PC-3 (cell line): Measurements from ENCODE around the gene ABCA12. TPM values are rescaled to one million over a fixed set of nuclear protein-coding genes. Genes with fewer than 3 reads are reported as not detected.

Source experiments
- ATAC-seq: fragments of 200-7000 bp; cut with Tn5 transposase; 2 replicates; pipeline ENCODE4 v1.9.1; 2020; ENCODE audit warnings: mild to moderate bottlenecking, moderate library complexity
- BruUV-seq: library from RNA; stranded (reverse); fragments of 400-500 nt; replicated peaks from 2 replicates; lab custom pipeline; 2021; lab: Mats Ljungman, UMichigan
- CTCF ChIA-PET: fragments of 300-600 bp; sonication (Branson Sonifier 250); formaldehyde crosslinking; loops from one replicate; lab custom pipeline; 2022; ENCODE audit warnings: antibody characterized with exemption; lab: Charles Lee
- POLR2A ChIA-PET: fragments of 300-600 bp; sonication (Branson Sonifier 250); formaldehyde crosslinking; loops from one replicate; lab custom pipeline; 2022; ENCODE audit warnings: antibody characterized with exemption; ENCODE audit not compliant: unreplicated experiment; lab: Charles Lee
- DNase-seq: peaks from one replicate; pipeline ENCODE4 v3.0.0-alpha.2; 2015
- H2AFZ ChIP-seq: fragments of 300-600 bp; sonication (generic); 2 replicates; pipeline ENCODE4 v1.6.0; 2016; ENCODE audit warnings: antibody characterized with exemption, low read length
- H3F3A ChIP-seq: fragments of 300-600 bp; sonication (generic); one replicate; pipeline ENCODE4 v1.6.0; 2017; ENCODE audit warnings: antibody characterized with exemption, low read length, control low read depth, mild to moderate bottlenecking; ENCODE audit not compliant: unreplicated experiment
- H3K27ac ChIP-seq: fragments of 300-600 bp; sonication (generic); 2 replicates; pipeline ENCODE4 v1.5.1; 2016; ENCODE audit warnings: mild to moderate bottlenecking, low read length
- H3K27me3 ChIP-seq: fragments of 300-600 bp; sonication (generic); 2 replicates; pipeline ENCODE4 v1.6.1; 2016; ENCODE audit warnings: low read length, mixed read lengths
- H3K36me3 ChIP-seq: fragments of 300-600 bp; sonication (generic); 2 replicates; pipeline ENCODE4 v1.6.1; 2016; ENCODE audit warnings: low read depth, mixed run types, low read length, mixed read lengths
- H3K4me1 ChIP-seq: fragments of 300-600 bp; sonication (generic); 2 replicates; pipeline ENCODE4 v1.5.1; 2016; ENCODE audit warnings: low read length; ENCODE audit not compliant: insufficient read depth
- H3K4me2 ChIP-seq: fragments of 300-600 bp; sonication (generic); 2 replicates; pipeline ENCODE4 v1.6.0; 2016; ENCODE audit warnings: low read length
- H3K4me3 ChIP-seq: fragments of 300-600 bp; sonication (generic); 2 replicates; pipeline ENCODE4 v1.5.1; 2016; ENCODE audit warnings: mild to moderate bottlenecking, low read length, mixed read lengths
- H3K79me2 ChIP-seq: fragments of 300-600 bp; sonication (generic); 2 replicates; pipeline ENCODE4 v1.6.1; 2017; ENCODE audit warnings: low read length, mixed read lengths
- H3K9ac ChIP-seq: fragments of 300-600 bp; sonication (generic); 2 replicates; pipeline ENCODE4 v1.6.0; 2016; ENCODE audit warnings: mild to moderate bottlenecking, low read length
- H3K9me2 ChIP-seq: fragments of 300-600 bp; sonication (generic); replicated peaks from 2 replicates; pipeline ENCODE4 v1.6.1; 2016; ENCODE audit warnings: mixed run types, low read length, mixed read lengths
- H3K9me3 ChIP-seq: fragments of 300-600 bp; sonication (generic); 2 replicates; pipeline ENCODE4 v1.6.1; 2016; ENCODE audit warnings: low read length, mixed read lengths
- H4K20me1 ChIP-seq: fragments of 300-600 bp; sonication (generic); 2 replicates; pipeline ENCODE4 v1.6.1; 2016; ENCODE audit warnings: low read length, mixed read lengths
- CTCF ChIP-seq: fragments of 300-600 bp; sonication (generic); conservative IDR thresholded peaks from 2 replicates; pipeline ENCODE4 v1.5.1; 2017; ENCODE audit warnings: antibody characterized with exemption, low read depth, mild to moderate bottlenecking, low read length
- EZH2 ChIP-seq: fragments of 300-600 bp; sonication (generic); IDR thresholded peaks from one replicate; pipeline ENCODE4 v1.6.1; 2017; ENCODE audit warnings: antibody characterized with exemption, mild to moderate bottlenecking, low read length; ENCODE audit not compliant: unreplicated experiment
- EZH2phosphoT487 ChIP-seq: fragments of 300-600 bp; sonication (generic); IDR thresholded peaks from 2 replicates; pipeline ENCODE4 v1.6.1; 2018; ENCODE audit warnings: mild to moderate bottlenecking, antibody characterized with exemption, low read length, borderline replicate concordance
- intact Hi-C: fragments of 100-400 bp; cut with micrococcal nuclease; formaldehyde crosslinking; loops from 2 replicates; pipeline ENCODE4 v1.9.0; 2023
- total RNA-seq: library from RNA; depleted of rRNA; stranded (reverse); fragments of >200 nt; gene quantifications from 2 replicates; pipeline ENCODE4 v1.2.3, GENCODE V29; 2014

The ABCA12 gene
- total RNA-seq, 1 experiment from 2014 or later, result not detected

GRCh38 chr2:214995926-214996670 is 142.3 kb downstream of the ABCA12 start:
- Histone ChIP-seq H2AFZ (no peak overlapping the region), H3K79me2 (no peaks in the 10 kb centered on the region), H4K20me1 (no peaks in the 10 kb centered on the region), H3K9ac (no peak overlapping the region), H3K9me2 (no peaks in the 10 kb centered on the region), H3K4me1 (no peaks in the 10 kb centered on the region), H3K36me3 (no peaks in the 10 kb centered on the region), H3K4me2 (no peak overlapping the region), H3K4me3 (no peak overlapping the region), H3K27me3 (no peaks in the 10 kb centered on the region), H3K27ac (no peak overlapping the region), H3K9me3 (no peaks in the 10 kb centered on the region), H3F3A (no peaks in the 10 kb centered on the region)
- DNase-seq (no peak), ATAC-seq (no peak)
- BruUV-seq, result no TSS peak
- no peak for TF ChIP-seq EZH2
- no peak for TF ChIP-seq CTCF
- TF ChIP-seq EZH2phosphoT487, result no peak
- ChIA-PET CTCF (no interaction called here), POLR2A (no interaction called here)
- intact Hi-C loops, result no loop called here

DNA sequence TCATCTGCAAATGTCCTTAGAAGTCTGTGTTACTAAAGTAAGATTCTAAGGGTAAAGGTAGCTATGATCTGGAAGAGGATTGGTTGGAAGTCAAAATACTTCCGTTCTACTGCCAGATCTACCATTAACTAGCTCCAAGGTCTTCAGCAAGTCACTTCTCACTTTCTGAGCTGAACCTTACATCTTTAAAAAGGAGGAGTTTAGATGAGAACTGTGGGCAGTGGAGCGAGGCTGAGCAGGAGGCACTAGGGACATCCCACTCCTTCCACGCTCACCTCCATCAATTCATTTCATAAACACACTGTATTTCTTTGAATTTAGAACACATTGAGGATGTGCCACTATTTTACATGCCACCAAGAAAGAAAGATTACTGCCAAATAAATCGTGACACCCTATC is 143.0 kb downstream of the ABCA12 start:
- Histone ChIP-seq H3K9ac (no peak overlapping the region), H3F3A (no peaks in the 10 kb centered on the region), H3K4me3 (no peak overlapping the region), H3K9me3 (no peaks in the 10 kb centered on the region), H2AFZ (no peak overlapping the region), H3K27ac (no peak overlapping the region), H3K79me2 (no peaks in the 10 kb centered on the region), H3K4me1 (no peaks in the 10 kb centered on the region), H3K9me2 (no peaks in the 10 kb centered on the region), H4K20me1 (no peaks in the 10 kb centered on the region), H3K36me3 (no peaks in the 10 kb centered on the region), H3K27me3 (no peaks in the 10 kb centered on the region), H3K4me2 (no peak overlapping the region)
- no peak for DNase-seq
- TF ChIP-seq EZH2, result no peak
- TF ChIP-seq CTCF, result no peak
- TF ChIP-seq EZH2phosphoT487, result no peak
- intact Hi-C loops, result no loop called here
- no TSS peak for BruUV-seq
- ChIA-PET CTCF (no interaction called here), POLR2A (no interaction called here)
- ATAC-seq, result no peak

- Histone ChIP-seq H2AFZ (no peak overlapping the region), H3F3A (no peaks in the 10 kb centered on the region), H4K20me1 (no peaks in the 10 kb centered on the region), H3K4me2 (no peak overlapping the region), H3K27ac (no peak overlapping the region), H3K27me3 (no peaks in the 10 kb centered on the region), H3K9me3 (no peaks in the 10 kb centered on the region), H3K79me2 (no peaks in the 10 kb centered on the region), H3K9ac (no peak overlapping the region), H3K36me3 (no peaks in the 10 kb centered on the region), H3K9me2 (no peaks in the 10 kb centered on the region), H3K4me1 (no peaks in the 10 kb centered on the region), H3K4me3 (no peak overlapping the region)
- BruUV-seq, result no TSS peak
- no peak for DNase-seq
- intact Hi-C loops, result no loop called here
- TF ChIP-seq EZH2phosphoT487, result no peak
- no peak for TF ChIP-seq CTCF
- no peak for TF ChIP-seq EZH2
- CTCF ChIA-PET, result no interaction called here
- POLR2A ChIA-PET, result no interaction called here
- ATAC-seq, result no peak
Measured at GRCh38 chr2:214992911-214993310, 145.5 kb downstream of the ABCA12 start.
